ENCODE measurements around the gene NAV1. TPM values are rescaled to one million over a fixed set of nuclear protein-coding genes. Genes with fewer than 3 reads are reported as not detected.

NAV1 gene
- total and polyA plus RNA-seq, 2 donors, result 3.4 to 4.0 TPM

- no peaks in the 10 kb centered on the region for H3K27me3 ChIP-seq (ENCODE audit: control insufficient read depth in 2 of 2, insufficient read depth in 1 of 2, low read length in 1 of 2)
- WGBS, result 76% methylated on average over 6 of the region's 6 CpGs
- H3K9me3 ChIP-seq (ENCODE audit: control insufficient read depth in 2 of 2, insufficient read depth in 1 of 2, low read length in 1 of 2), result no peaks in the 10 kb centered on the region
- no peaks in the 10 kb centered on the region for H3K4me1 ChIP-seq (ENCODE audit: control insufficient read depth in 2 of 2, insufficient read depth in 2 of 2, low read length in 2 of 2)
- no peak for DNase-seq (ENCODE audit: low read depth in 6 of 9, low spot score in 9 of 9)
- H3K27ac ChIP-seq (ENCODE audit: low read depth in 1 of 2, low read length in 1 of 2), result no peak overlapping the region
- H3K36me3 ChIP-seq (ENCODE audit: control insufficient read depth in 2 of 2, insufficient read depth in 2 of 2, low read length in 1 of 2), result no peaks in the 10 kb centered on the region
- H3K4me3 ChIP-seq (ENCODE audit: low read length in 2 of 2), result no peak overlapping the region
Measured at GRCh38 chr1:201584471-201585092, 45.7 kb downstream of the NAV1 start.

DNA sequence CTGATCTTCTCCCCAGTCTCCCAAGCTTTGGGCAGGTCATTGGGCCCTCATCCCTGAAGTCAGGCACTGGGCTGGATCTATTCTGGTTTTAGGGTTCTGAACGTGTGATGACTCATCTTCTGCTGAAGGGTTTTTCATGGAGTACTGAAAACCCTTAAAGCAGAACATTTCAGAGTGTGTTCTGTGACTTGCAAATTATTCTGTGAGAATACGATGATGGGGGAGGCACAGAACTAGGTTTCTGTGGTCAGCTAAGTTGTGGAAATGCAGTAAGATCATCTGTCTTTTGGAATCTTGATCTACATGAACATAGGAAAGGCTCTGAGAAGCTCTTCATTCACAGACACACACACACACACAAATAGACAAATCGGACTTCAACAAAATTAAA is 46.2 kb downstream of the NAV1 start:
- 71% methylated on average over 3 of the region's 3 CpGs for WGBS
- Histone ChIP-seq H3K27ac (ENCODE audit: low read depth in 1 of 2, low read length in 1 of 2) (no peak overlapping the region), H3K4me3 (ENCODE audit: low read length in 2 of 2) (no peak overlapping the region)

GRCh38 chr1:201585901-201586300 is 47.0 kb downstream of the NAV1 start:
- H3K27ac ChIP-seq (ENCODE audit: low read depth in 1 of 2, low read length in 1 of 2), result no peak overlapping the region
- no peaks in the 10 kb centered on the region for H3K9me3 ChIP-seq (ENCODE audit: control insufficient read depth in 2 of 2, insufficient read depth in 1 of 2, low read length in 1 of 2)
- no peaks in the 10 kb centered on the region for H3K4me1 ChIP-seq (ENCODE audit: control insufficient read depth in 2 of 2, insufficient read depth in 2 of 2, low read length in 2 of 2)
- H3K27me3 ChIP-seq (ENCODE audit: control insufficient read depth in 2 of 2, insufficient read depth in 1 of 2, low read length in 1 of 2), result no peaks in the 10 kb centered on the region
- DNase-seq (ENCODE audit: low read depth in 6 of 9, low spot score in 9 of 9), result no peak
- no peak overlapping the region for H3K4me3 ChIP-seq (ENCODE audit: low read length in 2 of 2)
- no peaks in the 10 kb centered on the region for H3K36me3 ChIP-seq (ENCODE audit: control insufficient read depth in 2 of 2, insufficient read depth in 2 of 2, low read length in 1 of 2)
- WGBS, result 76% methylated on average over 3 of the region's 3 CpGs

More for the DNA sequence above, 46.2 kb downstream of the NAV1 start:
- Histone ChIP-seq H3K27me3 (ENCODE audit: control insufficient read depth in 2 of 2, insufficient read depth in 1 of 2, low read length in 1 of 2) (no peaks in the 10 kb centered on the region), H3K4me1 (ENCODE audit: control insufficient read depth in 2 of 2, insufficient read depth in 2 of 2, low read length in 2 of 2) (no peaks in the 10 kb centered on the region), H3K9me3 (ENCODE audit: control insufficient read depth in 2 of 2, insufficient read depth in 1 of 2, low read length in 1 of 2) (no peaks in the 10 kb centered on the region), H3K36me3 (ENCODE audit: control insufficient read depth in 2 of 2, insufficient read depth in 2 of 2, low read length in 1 of 2) (no peaks in the 10 kb centered on the region)
- no peak for DNase-seq (ENCODE audit: low read depth in 6 of 9, low spot score in 9 of 9)

GRCh38 chr1:201586806-201587205 is 47.9 kb downstream of the NAV1 start:
- WGBS, result 85% methylated on average over 5 of the region's 5 CpGs
- Histone ChIP-seq H3K27ac (ENCODE audit: low read depth in 1 of 2, low read length in 1 of 2) (no peak overlapping the region), H3K36me3 (ENCODE audit: control insufficient read depth in 2 of 2, insufficient read depth in 2 of 2, low read length in 1 of 2) (no peaks in the 10 kb centered on the region), H3K27me3 (ENCODE audit: control insufficient read depth in 2 of 2, insufficient read depth in 1 of 2, low read length in 1 of 2) (no peaks in the 10 kb centered on the region), H3K4me3 (ENCODE audit: low read length in 2 of 2) (no peak overlapping the region), H3K9me3 (ENCODE audit: control insufficient read depth in 2 of 2, insufficient read depth in 1 of 2, low read length in 1 of 2) (no peaks in the 10 kb centered on the region), H3K4me1 (ENCODE audit: control insufficient read depth in 2 of 2, insufficient read depth in 2 of 2, low read length in 2 of 2) (no peaks in the 10 kb centered on the region)
- DNase-seq (ENCODE audit: low read depth in 6 of 9, low spot score in 9 of 9), result no peak

GRCh38 chr1:201587729-201588128 is 48.8 kb downstream of the NAV1 start:
- Histone ChIP-seq H3K27ac (ENCODE audit: low read depth in 1 of 2, low read length in 1 of 2) (no peak overlapping the region), H3K27me3 (ENCODE audit: control insufficient read depth in 2 of 2, insufficient read depth in 1 of 2, low read length in 1 of 2) (no peaks in the 10 kb centered on the region), H3K9me3 (ENCODE audit: control insufficient read depth in 2 of 2, insufficient read depth in 1 of 2, low read length in 1 of 2) (no peaks in the 10 kb centered on the region), H3K36me3 (ENCODE audit: control insufficient read depth in 2 of 2, insufficient read depth in 2 of 2, low read length in 1 of 2) (no peaks in the 10 kb centered on the region), H3K4me3 (ENCODE audit: low read length in 2 of 2) (no peak overlapping the region), H3K4me1 (ENCODE audit: control insufficient read depth in 2 of 2, insufficient read depth in 2 of 2, low read length in 2 of 2) (no peaks in the 10 kb centered on the region)
- 97% methylated on average over 1 of the region's 1 CpG for WGBS
- no peak for DNase-seq (ENCODE audit: low read depth in 6 of 9, low spot score in 9 of 9)

Other genes starting within 250 kb of the NAV1 start
- gene TNNT2, start 161.4 kb upstream of the NAV1 start, total RNA-seq, result 3.1 TPM
- gene TNNT2, start 161.4 kb upstream of the NAV1 start, polyA plus RNA-seq, result 10.0 TPM
- gene LAD1, start 139.8 kb upstream of the NAV1 start, total RNA-seq, result 9.1 TPM
- gene LAD1, start 139.8 kb upstream of the NAV1 start, polyA plus RNA-seq, result 19.5 TPM
- 4.1 TPM for gene TNNI1, start 117.4 kb upstream of the NAV1 start, total RNA-seq
- gene TNNI1, start 117.4 kb upstream of the NAV1 start, polyA plus RNA-seq, result 3.5 TPM
- 14.4 TPM for gene PHLDA3, start 69.9 kb upstream of the NAV1 start, total RNA-seq
- 31.7 TPM for gene PHLDA3, start 69.9 kb upstream of the NAV1 start, polyA plus RNA-seq
- 39.7 TPM for gene CSRP1, start 32.0 kb upstream of the NAV1 start, total RNA-seq
- 170 TPM for gene CSRP1, start 32.0 kb upstream of the NAV1 start, polyA plus RNA-seq